ENCODE measurements around the gene COQ8A. TPM values are rescaled to one million over a fixed set of nuclear protein-coding genes. Genes with fewer than 3 reads are reported as not detected.

The COQ8A gene
- total RNA-seq, 1 donor from 2014 or later, result 16.0 TPM

DNA sequence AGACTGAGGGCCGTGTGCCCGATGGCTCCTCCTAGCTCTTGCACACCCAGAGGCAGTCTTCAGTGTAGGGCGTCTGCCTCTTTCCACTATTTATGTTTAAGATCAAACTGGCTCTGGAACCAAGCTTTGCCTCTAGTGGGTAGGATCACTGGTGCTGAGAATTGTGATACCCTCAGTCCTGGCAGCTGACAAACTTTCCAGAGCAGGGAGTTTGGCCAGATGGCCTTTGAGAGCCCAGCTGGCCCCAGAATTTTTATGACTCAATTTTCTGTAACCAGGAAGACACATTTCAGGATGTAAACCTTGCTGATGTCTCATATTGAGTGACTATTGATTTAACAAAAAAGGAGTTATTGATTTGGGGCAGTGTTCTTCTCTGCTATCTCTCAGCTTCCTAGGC lies 6.7 kb downstream of the COQ8A start:
- peaks cover 5% of the 10 kb centered on the region for H3K9me3 Mint-ChIP-seq (ENCODE audit: unreplicated experiment)
- TF ChIP-seq, protein P1, sequence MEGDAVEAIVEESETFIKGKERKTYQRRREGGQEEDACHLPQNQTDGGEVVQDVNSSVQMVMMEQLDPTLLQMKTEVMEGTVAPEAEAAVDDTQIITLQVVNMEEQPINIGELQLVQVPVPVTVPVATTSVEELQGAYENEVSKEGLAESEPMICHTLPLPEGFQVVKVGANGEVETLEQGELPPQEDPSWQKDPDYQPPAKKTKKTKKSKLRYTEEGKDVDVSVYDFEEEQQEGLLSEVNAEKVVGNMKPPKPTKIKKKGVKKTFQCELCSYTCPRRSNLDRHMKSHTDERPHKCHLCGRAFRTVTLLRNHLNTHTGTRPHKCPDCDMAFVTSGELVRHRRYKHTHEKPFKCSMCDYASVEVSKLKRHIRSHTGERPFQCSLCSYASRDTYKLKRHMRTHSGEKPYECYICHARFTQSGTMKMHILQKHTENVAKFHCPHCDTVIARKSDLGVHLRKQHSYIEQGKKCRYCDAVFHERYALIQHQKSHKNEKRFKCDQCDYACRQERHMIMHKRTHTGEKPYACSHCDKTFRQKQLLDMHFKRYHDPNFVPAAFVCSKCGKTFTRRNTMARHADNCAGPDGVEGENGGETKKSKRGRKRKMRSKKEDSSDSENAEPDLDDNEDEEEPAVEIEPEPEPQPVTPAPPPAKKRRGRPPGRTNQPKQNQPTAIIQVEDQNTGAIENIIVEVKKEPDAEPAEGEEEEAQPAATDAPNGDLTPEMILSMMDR (IDR thresholded peaks at IDR 0.05), result no peak
- peaks cover 2% of the 10 kb centered on the region for H3K4me1 Mint-ChIP-seq (ENCODE audit: unreplicated experiment)
- H3K4me3 Mint-ChIP-seq (ENCODE audit: unreplicated experiment), result no peak overlapping the region
- no peaks in the 10 kb centered on the region for H3K27me3 Mint-ChIP-seq (ENCODE audit: unreplicated experiment)
- H3K27ac Mint-ChIP-seq (ENCODE audit: unreplicated experiment), result no peak overlapping the region
- peaks cover 5% of the 10 kb centered on the region for H3K36me3 Mint-ChIP-seq (ENCODE audit: unreplicated experiment)
- DNase-seq (ENCODE audit: extremely low spot score, unreplicated experiment), result no peak

- peak; percentile 70 for DNase-seq (ENCODE audit: extremely low spot score, unreplicated experiment)
- no peak overlapping the region for H3K4me3 Mint-ChIP-seq (ENCODE audit: unreplicated experiment)
- H3K27ac Mint-ChIP-seq (ENCODE audit: unreplicated experiment), result no peak overlapping the region
- H3K27me3 Mint-ChIP-seq (ENCODE audit: unreplicated experiment), result no peaks in the 10 kb centered on the region
- H3K4me1 Mint-ChIP-seq (ENCODE audit: unreplicated experiment), result peaks cover 3% of the 10 kb centered on the region
- H3K9me3 Mint-ChIP-seq (ENCODE audit: unreplicated experiment), result peaks cover 5% of the 10 kb centered on the region
- TF ChIP-seq, protein P1 (IDR thresholded peaks at IDR 0.05), result no peak
- H3K36me3 Mint-ChIP-seq (ENCODE audit: unreplicated experiment), result peaks cover 5% of the 10 kb centered on the region
Observed at GRCh38 chr1:226948051-226948450, 8.0 kb downstream of the COQ8A start.

- Mint-ChIP-seq H3K4me1 (ENCODE audit: unreplicated experiment) (peaks cover 7% of the 10 kb centered on the region), H3K9me3 (ENCODE audit: unreplicated experiment) (peaks cover 5% of the 10 kb centered on the region), H3K27me3 (ENCODE audit: unreplicated experiment) (no peaks in the 10 kb centered on the region), H3K4me3 (ENCODE audit: unreplicated experiment) (no peak overlapping the region), H3K27ac (ENCODE audit: unreplicated experiment) (no peak overlapping the region), H3K36me3 (ENCODE audit: unreplicated experiment) (peaks cover 5% of the 10 kb centered on the region)
- TF ChIP-seq, protein P1 (IDR thresholded peaks at IDR 0.05), result no peak
- DNase-seq (ENCODE audit: extremely low spot score, unreplicated experiment), result peak; percentile 5
Observed at GRCh38 chr1:226948480-226948879, 8.4 kb downstream of the COQ8A start.

DNA sequence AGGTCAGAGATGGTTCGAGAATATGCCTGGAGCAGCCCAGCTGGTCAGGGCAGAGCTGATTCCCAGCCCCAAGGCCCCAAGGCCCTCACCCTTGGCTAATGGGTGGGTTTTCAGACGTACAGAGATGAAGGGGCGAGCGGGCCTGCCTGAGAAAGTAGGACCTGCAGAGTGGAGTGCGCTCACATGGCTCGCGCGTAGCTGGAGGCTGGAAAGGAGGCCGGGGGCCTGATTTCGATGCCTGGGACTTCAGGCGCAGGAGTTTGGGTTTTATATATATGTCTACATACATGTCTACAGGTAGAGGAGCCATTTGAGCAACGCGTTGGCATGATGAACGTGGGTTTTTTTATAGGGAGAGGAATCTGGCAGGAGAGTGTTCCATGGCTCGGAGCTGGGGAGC lies 8.9 kb downstream of the COQ8A start:
- TF ChIP-seq, protein P1 (IDR thresholded peaks at IDR 0.05), result no peak
- DNase-seq (ENCODE audit: extremely low spot score, unreplicated experiment), result peak; percentile 82
- Mint-ChIP-seq H3K27me3 (ENCODE audit: unreplicated experiment) (no peaks in the 10 kb centered on the region), H3K4me1 (ENCODE audit: unreplicated experiment) (peaks cover 12% of the 10 kb centered on the region), H3K27ac (ENCODE audit: unreplicated experiment) (no peak overlapping the region), H3K9me3 (ENCODE audit: unreplicated experiment) (peaks cover 5% of the 10 kb centered on the region), H3K36me3 (ENCODE audit: unreplicated experiment) (peaks cover 5% of the 10 kb centered on the region), H3K4me3 (ENCODE audit: unreplicated experiment) (no peak overlapping the region)

DNA sequence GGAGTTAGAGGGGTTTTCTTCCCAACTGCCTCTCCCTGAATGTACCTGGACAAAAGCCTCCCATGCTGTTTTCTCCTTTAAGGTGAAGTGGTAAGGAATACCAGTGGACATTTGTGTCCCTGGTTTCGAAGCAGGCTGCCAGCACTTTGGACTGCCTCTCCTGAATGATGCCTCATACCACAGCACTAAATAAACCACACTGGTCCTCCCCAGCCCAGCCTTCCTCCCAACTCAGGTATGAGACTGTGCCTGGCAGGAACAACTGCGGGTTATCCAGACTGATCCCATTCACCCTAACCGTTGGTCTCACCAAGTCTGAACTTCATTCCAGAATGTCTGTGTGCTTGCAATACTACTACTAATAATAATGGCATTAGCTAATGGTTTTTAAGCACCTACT lies 9.3 kb downstream of the COQ8A start:
- Mint-ChIP-seq H3K4me1 (ENCODE audit: unreplicated experiment) (peaks cover 16% of the 10 kb centered on the region), H3K27ac (ENCODE audit: unreplicated experiment) (no peak overlapping the region), H3K36me3 (ENCODE audit: unreplicated experiment) (peaks cover 5% of the 10 kb centered on the region), H3K27me3 (ENCODE audit: unreplicated experiment) (no peaks in the 10 kb centered on the region), H3K9me3 (ENCODE audit: unreplicated experiment) (peaks cover 5% of the 10 kb centered on the region), H3K4me3 (ENCODE audit: unreplicated experiment) (no peak overlapping the region)
- TF ChIP-seq, protein P1 (IDR thresholded peaks at IDR 0.05), result no peak
- peak; percentile 21 for DNase-seq (ENCODE audit: extremely low spot score, unreplicated experiment)

Measured in osteocyte (in vitro differentiated cells).